Thyroid gland (tissue), 4 donors: ENCODE measurements around the gene ZNF189.

Experiments used
- POLR2A ChIP-seq, 2 donors: fragments of 450-650 bp; IDR thresholded peaks; one replicate each; pipeline ENCODE4 v1.6.1; 2017; ENCODE audit warnings: antibody characterized with exemption in 2 of 2, mild to moderate bottlenecking in 2 of 2, moderate library complexity in 1 of 2
- TF ChIP-seq, protein P1 (sequence below), 6 experiments: fragments of 200-600 bp in 3 of 6; fragments of 450-650 bp in 3 of 6; sonication (generic) in 3 of 6; IDR thresholded peaks; one replicate each; pipeline ENCODE4 v1.5.1; 2016 to 2019; ENCODE audit warnings: antibody characterized with exemption in 6 of 6, mild to moderate bottlenecking in 2 of 6, inconsistent platforms in 1 of 6, moderate library complexity in 1 of 6

DNA sequence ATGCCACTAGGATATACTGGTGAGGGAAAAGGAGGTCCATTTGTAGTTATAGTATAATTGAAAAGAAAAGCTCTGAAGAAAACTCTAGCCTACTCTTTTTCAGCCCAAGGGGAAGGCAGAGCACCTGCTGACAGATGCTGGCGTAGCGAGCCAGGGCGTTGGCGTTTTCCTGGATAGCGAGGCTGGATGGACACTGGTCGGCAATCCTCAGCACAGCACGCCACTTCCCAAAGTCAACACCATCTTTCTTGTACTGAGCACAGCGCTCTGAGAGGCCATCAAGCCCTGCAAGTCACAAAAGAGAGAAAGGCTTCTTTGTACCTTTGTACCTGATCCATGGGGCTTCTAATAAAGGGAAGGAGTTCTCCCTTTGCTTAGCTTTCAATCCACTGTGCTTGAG, 28.7 kb downstream of the ZNF189 start:
- TF ChIP-seq, protein P1, sequence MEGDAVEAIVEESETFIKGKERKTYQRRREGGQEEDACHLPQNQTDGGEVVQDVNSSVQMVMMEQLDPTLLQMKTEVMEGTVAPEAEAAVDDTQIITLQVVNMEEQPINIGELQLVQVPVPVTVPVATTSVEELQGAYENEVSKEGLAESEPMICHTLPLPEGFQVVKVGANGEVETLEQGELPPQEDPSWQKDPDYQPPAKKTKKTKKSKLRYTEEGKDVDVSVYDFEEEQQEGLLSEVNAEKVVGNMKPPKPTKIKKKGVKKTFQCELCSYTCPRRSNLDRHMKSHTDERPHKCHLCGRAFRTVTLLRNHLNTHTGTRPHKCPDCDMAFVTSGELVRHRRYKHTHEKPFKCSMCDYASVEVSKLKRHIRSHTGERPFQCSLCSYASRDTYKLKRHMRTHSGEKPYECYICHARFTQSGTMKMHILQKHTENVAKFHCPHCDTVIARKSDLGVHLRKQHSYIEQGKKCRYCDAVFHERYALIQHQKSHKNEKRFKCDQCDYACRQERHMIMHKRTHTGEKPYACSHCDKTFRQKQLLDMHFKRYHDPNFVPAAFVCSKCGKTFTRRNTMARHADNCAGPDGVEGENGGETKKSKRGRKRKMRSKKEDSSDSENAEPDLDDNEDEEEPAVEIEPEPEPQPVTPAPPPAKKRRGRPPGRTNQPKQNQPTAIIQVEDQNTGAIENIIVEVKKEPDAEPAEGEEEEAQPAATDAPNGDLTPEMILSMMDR (IDR thresholded peaks at IDR 0.05): no peak
- no peak for TF ChIP-seq POLR2A (IDR thresholded peaks at IDR 0.05)
